Tibial artery (tissue), 4 donors: ENCODE data around the gene ACSF2.
"Not testable (repeated sequence)": the region's sequence is repeated elsewhere in the genome, so short reads cannot be mapped to it uniquely, and the experiment has no call there.

Source experiments
- DNase-seq, 2 donors: peaks; one replicate each; pipeline ENCODE4 v3.0.0-alpha.2; 2019
- H3K27ac ChIP-seq, 2 donors: fragments of 200-600 bp; sonication (generic) in 1 of 2; 1 replicate in 1 of 2; 2 replicates in 1 of 2; pipeline ENCODE4 v1.5.1; 2018 to 2019; ENCODE audit warnings: mild to moderate bottlenecking in 1 of 2
- H3K27me3 ChIP-seq, 2 donors: fragments of 200-600 bp; sonication (generic) in 1 of 2; one replicate each; pipeline versions ENCODE4 v1.5.1 to v1.6.0; 2016 to 2019
- H3K36me3 ChIP-seq, 3 donors: fragments of 200-600 bp; sonication (generic) in 2 of 3; one replicate each; pipeline ENCODE4 v1.5.1; 2016 to 2019; ENCODE audit warnings: mild to moderate bottlenecking in 2 of 3
- H3K4me1 ChIP-seq, 4 donors: fragments of 200-600 bp; sonication (generic) in 2 of 4; 1 replicate in 3 of 4; 2 replicates in 1 of 4; pipeline ENCODE4 v1.5.1; 2016 to 2019
- H3K4me3 ChIP-seq, 2 donors: fragments of 200-600 bp; sonication (generic) in 1 of 2; 1 replicate in 1 of 2; 2 replicates in 1 of 2; pipeline ENCODE4 v1.5.1; 2018 to 2019; ENCODE audit warnings: mild to moderate bottlenecking in 2 of 2
- H3K9me3 ChIP-seq, 3 donors: fragments of 200-600 bp; sonication (generic) in 1 of 3; one replicate each; pipeline ENCODE4 v1.5.1; 2016 to 2019
- intact Hi-C: fragments of 100-400 bp; cut with DNase I; formaldehyde crosslinking; loops from one replicate; pipeline ENCODE4 v1.15.0; 2023; ENCODE audit warnings: low total_unique reads
- TF ChIP-seq, protein P1 (sequence below), 2 experiments: fragments of 200-600 bp in 1 of 2; fragments of 450-650 bp in 1 of 2; IDR thresholded peaks; one replicate each; pipeline ENCODE4 v1.5.1; 2017 to 2019; ENCODE audit warnings: antibody characterized with exemption in 2 of 2, mild to moderate bottlenecking in 1 of 2, moderate library complexity in 1 of 2

The ACSF2 gene

GRCh38 chr17:50397919-50398285 is 28.1 kb upstream of the ACSF2 start:
- peaks cover 0 to 25% (median 19%) of the 10 kb centered on the region in 4 donors for H3K4me1 ChIP-seq
- no peaks in the 10 kb centered on the region for H3K9me3 ChIP-seq
- peak overlapping the region in 1 of 2 donors; percentile 82 for H3K27ac ChIP-seq
- intact Hi-C loops, result no loop called here
- H3K4me3 ChIP-seq, result peak overlapping the region; percentile 81 to 94
- TF ChIP-seq, protein P1, sequence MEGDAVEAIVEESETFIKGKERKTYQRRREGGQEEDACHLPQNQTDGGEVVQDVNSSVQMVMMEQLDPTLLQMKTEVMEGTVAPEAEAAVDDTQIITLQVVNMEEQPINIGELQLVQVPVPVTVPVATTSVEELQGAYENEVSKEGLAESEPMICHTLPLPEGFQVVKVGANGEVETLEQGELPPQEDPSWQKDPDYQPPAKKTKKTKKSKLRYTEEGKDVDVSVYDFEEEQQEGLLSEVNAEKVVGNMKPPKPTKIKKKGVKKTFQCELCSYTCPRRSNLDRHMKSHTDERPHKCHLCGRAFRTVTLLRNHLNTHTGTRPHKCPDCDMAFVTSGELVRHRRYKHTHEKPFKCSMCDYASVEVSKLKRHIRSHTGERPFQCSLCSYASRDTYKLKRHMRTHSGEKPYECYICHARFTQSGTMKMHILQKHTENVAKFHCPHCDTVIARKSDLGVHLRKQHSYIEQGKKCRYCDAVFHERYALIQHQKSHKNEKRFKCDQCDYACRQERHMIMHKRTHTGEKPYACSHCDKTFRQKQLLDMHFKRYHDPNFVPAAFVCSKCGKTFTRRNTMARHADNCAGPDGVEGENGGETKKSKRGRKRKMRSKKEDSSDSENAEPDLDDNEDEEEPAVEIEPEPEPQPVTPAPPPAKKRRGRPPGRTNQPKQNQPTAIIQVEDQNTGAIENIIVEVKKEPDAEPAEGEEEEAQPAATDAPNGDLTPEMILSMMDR (IDR thresholded peaks at IDR 0.05), result no peak
- H3K36me3 ChIP-seq, result peaks cover 21 to 22% (median 21%) of the 10 kb centered on the region in 3 donors
- no peaks in the 10 kb centered on the region for H3K27me3 ChIP-seq
- DNase-seq, result no peak

DNA sequence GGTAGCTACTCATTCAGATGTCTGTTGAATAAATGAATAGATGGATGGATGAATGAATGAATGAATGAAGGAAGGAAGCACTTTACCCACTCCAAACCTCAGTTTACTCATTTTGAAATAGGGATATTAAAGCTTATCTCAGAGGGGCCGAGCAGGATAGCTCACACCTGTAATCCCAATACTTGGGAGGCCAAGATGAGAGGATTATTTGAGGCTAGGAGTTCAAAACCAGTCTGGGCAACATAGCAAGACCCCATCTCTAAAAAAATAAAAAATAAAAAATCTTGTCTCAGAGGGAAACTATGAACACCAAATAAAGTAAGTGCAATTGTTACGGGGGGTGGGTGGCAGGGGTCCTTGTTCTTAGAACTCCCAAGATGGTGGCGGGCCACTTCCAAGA is 27.3 kb upstream of the ACSF2 start:
- intact Hi-C loops, result not testable (repeated sequence)

DNA sequence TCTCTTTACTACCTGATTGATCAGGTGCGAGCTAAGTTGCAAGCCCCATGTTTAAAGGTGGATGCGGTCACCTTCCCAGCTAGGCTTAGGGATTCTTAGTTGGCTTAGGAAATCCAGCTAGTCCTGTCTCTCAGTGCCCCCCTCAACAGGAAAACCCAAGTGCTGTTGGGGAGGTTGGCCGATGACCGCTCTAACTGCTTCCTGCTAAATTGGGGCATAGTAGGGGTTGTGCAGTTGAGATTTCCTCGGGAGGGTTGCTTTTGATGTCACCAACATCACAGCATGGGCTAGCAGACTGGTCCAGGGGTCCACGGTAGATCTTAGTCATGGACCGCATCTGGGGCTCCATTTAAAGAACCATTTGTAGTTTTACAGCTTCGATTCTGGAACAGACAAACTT is 26.4 kb upstream of the ACSF2 start:
- H3K27me3 ChIP-seq, intact Hi-C loops, H3K9me3 ChIP-seq, H3K4me3 ChIP-seq, DNase-seq, H3K36me3 ChIP-seq, H3K27ac ChIP-seq: not testable (repeated sequence)
- H3K4me1 ChIP-seq, result peaks cover 0 to 25% (median 18%) of the 10 kb centered on the region in 4 donors

More for the DNA sequence above, 27.3 kb upstream of the ACSF2 start:
- H3K27ac ChIP-seq, H3K27me3 ChIP-seq, H3K9me3 ChIP-seq, DNase-seq, H3K4me3 ChIP-seq: not testable (repeated sequence)
- Histone ChIP-seq H3K4me1 (peaks cover 0 to 25% (median 19%) of the 10 kb centered on the region in 4 donors), H3K36me3 (peaks cover 13 to 14% (median 14%) of the 10 kb centered on the region in 3 donors)

DNA sequence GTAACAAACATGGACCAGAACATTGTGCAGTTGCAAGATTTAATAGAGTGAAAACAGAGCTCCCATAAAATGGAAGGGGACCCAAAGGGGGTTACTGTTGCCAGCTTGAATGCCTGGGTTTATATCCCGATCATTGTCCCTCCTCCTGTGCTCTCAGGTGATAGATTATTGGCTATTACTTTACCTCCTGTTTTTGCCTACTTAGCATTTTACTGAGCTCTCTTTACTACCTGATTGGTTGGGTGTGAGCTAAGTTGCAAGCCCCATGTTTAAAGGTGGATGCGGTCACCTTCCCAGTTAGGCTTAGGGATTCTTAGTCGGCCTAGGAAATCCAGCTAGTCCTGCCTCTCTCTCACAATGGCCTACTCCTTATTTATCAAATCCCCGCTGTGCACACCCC is 20.7 kb upstream of the ACSF2 start:
- H3K36me3 ChIP-seq, intact Hi-C loops, H3K4me1 ChIP-seq, H3K9me3 ChIP-seq, H3K4me3 ChIP-seq, H3K27ac ChIP-seq, DNase-seq: not testable (repeated sequence)
- H3K27me3 ChIP-seq, result peaks cover 0 to 24% of the 10 kb centered on the region in 2 donors

DNA sequence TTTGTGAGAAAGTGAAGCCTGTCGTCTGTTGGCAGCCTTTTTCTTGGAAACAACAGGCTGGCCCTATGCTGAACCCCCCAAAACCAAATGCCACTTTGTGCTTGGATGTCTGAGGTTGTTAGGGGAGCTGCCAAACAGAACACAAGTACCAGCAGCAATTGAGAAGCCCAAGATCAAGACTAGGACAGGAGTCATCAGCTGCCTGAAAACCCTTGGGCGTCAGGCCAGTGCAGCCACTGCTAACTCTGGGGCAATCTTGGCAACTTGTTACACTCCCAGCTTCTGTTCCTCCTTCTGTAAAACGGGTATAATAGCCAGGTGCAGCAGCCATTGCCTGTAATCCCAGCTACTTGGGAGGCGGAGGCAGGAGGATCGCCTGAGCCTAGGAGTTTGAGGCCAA is 19.4 kb upstream of the ACSF2 start:
- DNase-seq, result no peak
- Histone ChIP-seq H3K4me1 (no peaks in the 10 kb centered on the region), H3K36me3 (no peaks in the 10 kb centered on the region), H3K27me3 (peaks cover 0 to 24% of the 10 kb centered on the region in 2 donors), H3K4me3 (no peak overlapping the region), H3K27ac (no peak overlapping the region), H3K9me3 (no peaks in the 10 kb centered on the region)
- TF ChIP-seq, protein P1 (IDR thresholded peaks at IDR 0.05), result no peak
- intact Hi-C loops, result no loop called here

DNA sequence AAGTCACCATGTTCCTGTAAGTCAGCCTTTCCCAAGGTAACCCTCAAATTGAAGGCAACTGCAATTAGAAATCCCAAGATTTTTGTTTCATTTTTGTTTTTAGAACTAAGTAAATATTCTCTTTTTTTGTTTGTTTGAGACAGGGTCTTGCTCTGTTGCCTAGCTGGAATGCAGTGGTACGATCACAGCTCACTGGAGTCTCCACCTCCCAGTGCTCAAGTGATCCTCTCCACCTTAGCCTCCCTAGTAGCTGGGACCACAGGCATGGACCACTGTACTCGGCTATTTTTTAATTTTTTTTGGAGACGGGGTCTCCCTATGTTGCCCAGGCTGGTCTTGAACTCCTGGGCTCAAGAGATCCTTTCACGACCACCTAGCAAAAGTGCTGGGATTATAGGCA is 18.1 kb upstream of the ACSF2 start:
- TF ChIP-seq, protein P1 (IDR thresholded peaks at IDR 0.05), result no peak
- H3K36me3 ChIP-seq, result no peaks in the 10 kb centered on the region

GRCh38 chr17:50412188-50412732 is 13.8 kb upstream of the ACSF2 start:
- TF ChIP-seq, protein P1 (IDR thresholded peaks at IDR 0.05), result no peak
- Histone ChIP-seq H3K27me3 (peaks cover 0 to 4% of the 10 kb centered on the region in 2 donors), H3K4me1 (no peaks in the 10 kb centered on the region), H3K9me3 (no peaks in the 10 kb centered on the region), H3K27ac (no peak overlapping the region), H3K4me3 (no peak overlapping the region), H3K36me3 (no peaks in the 10 kb centered on the region)
- intact Hi-C loops, result no loop called here
- DNase-seq, result no peak

More for the DNA sequence above, 18.1 kb upstream of the ACSF2 start:
- intact Hi-C loops, result no loop called here
- no peak overlapping the region for H3K4me3 ChIP-seq
- no peak for DNase-seq
- no peak overlapping the region for H3K27ac ChIP-seq
- H3K27me3 ChIP-seq, result peaks cover 0 to 24% of the 10 kb centered on the region in 2 donors
- no peaks in the 10 kb centered on the region for H3K9me3 ChIP-seq
- H3K4me1 ChIP-seq, result no peaks in the 10 kb centered on the region
